ENCODE results near the gene ZBTB20.
A peak's percentile ranks its signal among the peaks of the same experiment; 100 is the strongest.

- TF ChIP-seq CTCF (conservative IDR thresholded peaks at IDR 0.05; ENCODE audit: low read depth, low read length) (no peak), FOS (IDR thresholded peaks at IDR 0.05; ENCODE audit: low read depth, low read length) (peak; percentile 76), NFE2L2 (IDR thresholded peaks at IDR 0.05; ENCODE audit: low read depth, low read length) (no peak)
Measured at GRCh38 chr3:114551770-114552526, 595.1 kb downstream of the ZBTB20 start.

All from IMR-90 (cell line).